Fibroblast of pulmonary artery (primary cell): ENCODE measurements around the gene COL2A1.

ENCODE experiments used
- DNase-seq: peaks from one replicate; pipeline ENCODE4 v3.0.0-alpha.2; 2010; ENCODE audit warnings: low read depth
- H3K4me3 ChIP-seq: replicated peaks from 2 replicates; pipeline ENCODE4 v1.5.1; 2011; ENCODE audit warnings: low read depth, mild to moderate bottlenecking, control low read depth, low read length, moderate library complexity
- CTCF ChIP-seq: IDR thresholded peaks from 2 replicates; pipeline ENCODE4 v1.5.1; 2011; ENCODE audit warnings: mild to moderate bottlenecking, control low read depth, low read length, inconsistent platforms; ENCODE audit errors: missing control alignments

The COL2A1 gene

GRCh38 chr12:48031135-48031960, 27.1 kb upstream of the COL2A1 start:
- TF ChIP-seq CTCF = no peak

GRCh38 chr12:48030173-48030650, 25.9 kb upstream of the COL2A1 start:
- no peak overlapping the region for H3K4me3 ChIP-seq
- no peak for TF ChIP-seq CTCF
- DNase-seq = no peak

More at GRCh38 chr12:48031135-48031960, 27.1 kb upstream of the COL2A1 start:
- DNase-seq = no peak
- H3K4me3 ChIP-seq = no peak overlapping the region

GRCh38 chr12:48029491-48030172, 25.4 kb upstream of the COL2A1 start:
- no peak for DNase-seq
- H3K4me3 ChIP-seq = no peak overlapping the region
- no peak for TF ChIP-seq CTCF

GRCh38 chr12:48028541-48029431, 24.5 kb upstream of the COL2A1 start:
- no peak for DNase-seq
- TF ChIP-seq CTCF = no peak
- H3K4me3 ChIP-seq = no peak overlapping the region

- DNase-seq = no peak
- TF ChIP-seq CTCF = no peak
- H3K4me3 ChIP-seq = no peak overlapping the region
Measured at GRCh38 chr12:48027183-48028002, 23.1 kb upstream of the COL2A1 start.
